ENCODE measurements around the gene LRG1. TPM values are rescaled to one million over a fixed set of nuclear protein-coding genes. Genes with fewer than 3 reads are reported as not detected.

Gene LRG1
- total and polyA plus RNA-seq, 4 donors, result 0.75 to 2.8 (median 1.4) TPM

- intact Hi-C loops (cut with DNase I), result no loop called here
- no peaks in the 10 kb centered on the region for H3K4me1 ChIP-seq (ENCODE audit: control insufficient read depth in 1 of 2, insufficient read depth in 2 of 2, low read length in 2 of 2)
- WGBS, 2 donors, result 92 to 98% methylated on average over 3 of the region's 3 CpGs
- no peaks in the 10 kb centered on the region for H3K9me3 ChIP-seq (ENCODE audit: control insufficient read depth, low read length)
- no peak for ATAC-seq (ENCODE audit: low FRiP score)
- no peak overlapping the region for H3K27ac ChIP-seq (ENCODE audit: low read depth in 1 of 2, low read length in 2 of 2)
- no peak for DNase-seq
- peaks cover 0 to 2% of the 10 kb centered on the region in 2 donors for H3K36me3 ChIP-seq (ENCODE audit: control insufficient read depth in 1 of 2, insufficient read depth in 2 of 2, low read length in 1 of 2)
- H3K4me3 ChIP-seq (ENCODE audit: low read length in 2 of 2), result no peak overlapping the region
- no peaks in the 10 kb centered on the region for H3K27me3 ChIP-seq (ENCODE audit: control insufficient read depth in 1 of 2, insufficient read depth in 2 of 2, low read length in 1 of 2)
Measured at GRCh38 chr19:4492337-4493103, 47.3 kb downstream of the LRG1 start.

DNA sequence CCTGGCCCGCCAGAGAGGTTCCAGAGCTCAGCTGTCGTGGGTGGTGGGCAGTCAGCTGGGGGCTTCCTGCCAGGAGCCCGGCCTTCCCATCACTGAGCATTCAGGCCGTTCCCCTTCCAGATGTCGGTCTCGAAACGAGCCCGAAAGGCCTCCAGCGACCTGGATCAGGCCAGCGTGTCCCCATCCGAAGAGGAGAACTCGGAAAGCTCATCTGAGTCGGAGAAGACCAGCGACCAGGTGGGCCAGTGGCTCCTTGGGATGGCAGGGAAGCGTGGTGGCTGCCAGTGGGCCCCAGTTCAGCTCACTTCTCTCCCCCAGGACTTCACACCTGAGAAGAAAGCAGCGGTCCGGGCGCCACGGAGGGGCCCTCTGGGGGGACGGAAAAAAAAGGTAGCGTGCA, 48.4 kb downstream of the LRG1 start:
- intact Hi-C loops (cut with DNase I), result no loop called here
- no peak overlapping the region for H3K27ac ChIP-seq (ENCODE audit: low read depth in 1 of 2, low read length in 2 of 2)
- no peaks in the 10 kb centered on the region for H3K9me3 ChIP-seq (ENCODE audit: control insufficient read depth, low read length)
- H3K4me3 ChIP-seq (ENCODE audit: low read length in 2 of 2), result no peak overlapping the region
- WGBS, 2 donors, result 96 to 97% methylated on average over 20 to 21 of the region's 21 CpGs
- no peaks in the 10 kb centered on the region for H3K27me3 ChIP-seq (ENCODE audit: control insufficient read depth in 1 of 2, insufficient read depth in 2 of 2, low read length in 1 of 2)
- H3K36me3 ChIP-seq (ENCODE audit: control insufficient read depth in 1 of 2, insufficient read depth in 2 of 2, low read length in 1 of 2), result peaks cover 0 to 2% of the 10 kb centered on the region in 2 donors
- no peak for ATAC-seq (ENCODE audit: low FRiP score)
- H3K4me1 ChIP-seq (ENCODE audit: control insufficient read depth in 1 of 2, insufficient read depth in 2 of 2, low read length in 2 of 2), result no peaks in the 10 kb centered on the region
- no peak for DNase-seq

DNA sequence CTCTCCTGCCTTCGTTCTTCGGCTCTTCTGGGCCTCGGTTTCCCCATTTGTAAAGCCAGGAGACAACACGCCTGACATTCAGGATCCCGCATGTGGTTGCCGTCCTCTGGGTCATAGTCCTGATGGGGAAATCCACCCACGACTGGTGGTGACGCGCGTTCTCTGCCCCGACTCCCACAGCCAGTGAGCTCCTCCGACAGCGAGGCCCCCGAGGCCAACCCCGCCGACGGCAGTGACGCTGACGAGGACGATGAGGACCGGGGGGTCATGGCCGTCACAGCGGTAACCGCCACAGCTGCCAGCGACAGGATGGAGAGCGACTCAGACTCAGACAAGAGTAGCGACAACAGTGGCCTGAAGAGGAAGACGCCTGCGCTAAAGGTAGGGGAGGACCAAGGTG, 51.3 kb downstream of the LRG1 start:
- Histone ChIP-seq H3K36me3 (ENCODE audit: control insufficient read depth in 1 of 2, insufficient read depth in 2 of 2, low read length in 1 of 2) (no peaks in the 10 kb centered on the region), H3K4me1 (ENCODE audit: control insufficient read depth in 1 of 2, insufficient read depth in 2 of 2, low read length in 2 of 2) (no peaks in the 10 kb centered on the region), H3K9me3 (ENCODE audit: control insufficient read depth, low read length) (no peaks in the 10 kb centered on the region), H3K4me3 (ENCODE audit: low read length in 2 of 2) (no peak overlapping the region), H3K27me3 (ENCODE audit: control insufficient read depth in 1 of 2, insufficient read depth in 2 of 2, low read length in 1 of 2) (no peaks in the 10 kb centered on the region), H3K27ac (ENCODE audit: low read depth in 1 of 2, low read length in 2 of 2) (no peak overlapping the region)
- intact Hi-C loops (cut with DNase I), result no loop called here
- DNase-seq (no peak), ATAC-seq (ENCODE audit: low FRiP score) (no peak)
- 94 to 95% methylated on average over 29 of the region's 29 CpGs for WGBS, 2 donors

- Histone ChIP-seq H3K4me1 (ENCODE audit: control insufficient read depth in 1 of 2, insufficient read depth in 2 of 2, low read length in 2 of 2) (no peaks in the 10 kb centered on the region), H3K36me3 (ENCODE audit: control insufficient read depth in 1 of 2, insufficient read depth in 2 of 2, low read length in 1 of 2) (no peaks in the 10 kb centered on the region), H3K27me3 (ENCODE audit: control insufficient read depth in 1 of 2, insufficient read depth in 2 of 2, low read length in 1 of 2) (no peaks in the 10 kb centered on the region), H3K4me3 (ENCODE audit: low read length in 2 of 2) (no peak overlapping the region), H3K9me3 (ENCODE audit: control insufficient read depth, low read length) (no peaks in the 10 kb centered on the region), H3K27ac (ENCODE audit: low read depth in 1 of 2, low read length in 2 of 2) (no peak overlapping the region)
- ATAC-seq (ENCODE audit: low FRiP score) (no peak), DNase-seq (no peak)
- intact Hi-C loops (cut with DNase I), result no loop called here
- 84 to 85% methylated on average over 11 of the region's 11 CpGs for WGBS, 2 donors
Measured at GRCh38 chr19:4487572-4487971, 52.3 kb downstream of the LRG1 start.

Other genes with a start within 250 kb of the LRG1 start
- gene TMIGD2, start 237.6 kb downstream of the LRG1 start, total RNA-seq, result under 1 TPM in 1 of 2 donors, not detected in 1; 0.26 TPM
- gene TMIGD2, start 237.6 kb downstream of the LRG1 start, polyA plus RNA-seq, result 1 to 10 TPM in 1 of 2 donors, under 1 TPM in 1; 0.23 to 1.4 TPM
- gene FSD1, start 235.4 kb downstream of the LRG1 start, total RNA-seq, result under 1 TPM in 1 of 2 donors, not detected in 1; 0.84 TPM
- gene FSD1, start 235.4 kb downstream of the LRG1 start, polyA plus RNA-seq, result not detected
- 1 to 10 TPM; 1.9 to 2.2 TPM for gene STAP2, start 201.2 kb downstream of the LRG1 start, total RNA-seq
- gene STAP2, start 201.2 kb downstream of the LRG1 start, polyA plus RNA-seq, result 10 to 100 TPM in 1 of 2 donors, under 1 TPM in 1; 0.13 to 27.8 TPM
- gene MPND, start 196.5 kb downstream of the LRG1 start, total RNA-seq, result 10 to 100 TPM; 13.5 to 14.3 TPM
- 10 to 100 TPM; 16.0 to 17.9 TPM for gene MPND, start 196.5 kb downstream of the LRG1 start, polyA plus RNA-seq
- 10 to 100 TPM; 66.5 to 69.7 TPM for gene SH3GL1, start 139.5 kb downstream of the LRG1 start, total RNA-seq
- gene SH3GL1, start 139.5 kb downstream of the LRG1 start, polyA plus RNA-seq, result 10 to 100 TPM; 37.7 to 48.6 TPM
- 1 to 10 TPM; 6.5 to 7.0 TPM for gene CHAF1A, start 137.4 kb downstream of the LRG1 start, total RNA-seq
- gene CHAF1A, start 137.4 kb downstream of the LRG1 start, polyA plus RNA-seq, result 1 to 10 TPM; 5.2 to 9.3 TPM
- gene UBXN6, start 82.2 kb downstream of the LRG1 start, total RNA-seq, result 10 to 100 TPM; 84.9 to 86.7 TPM
- gene UBXN6, start 82.2 kb downstream of the LRG1 start, polyA plus RNA-seq, result 100 to 1,000 TPM in 1 of 2 donors, 10 to 100 TPM in 1; 78.5 to 181 TPM
- gene HDGFL2, start 67.7 kb downstream of the LRG1 start, total RNA-seq, result 10 to 100 TPM; 23.6 to 36.1 TPM
- 10 to 100 TPM; 15.4 to 47.9 TPM for gene HDGFL2, start 67.7 kb downstream of the LRG1 start, polyA plus RNA-seq
- 1 to 10 TPM; 5.7 to 7.4 TPM for gene PLIN4, start 21.6 kb downstream of the LRG1 start, total RNA-seq
- under 1 TPM; 0.61 to 0.63 TPM for gene PLIN4, start 21.6 kb downstream of the LRG1 start, polyA plus RNA-seq
- 1 to 10 TPM; 2.0 to 3.8 TPM for gene PLIN5, start 4.8 kb downstream of the LRG1 start, total RNA-seq
- gene PLIN5, start 4.8 kb downstream of the LRG1 start, polyA plus RNA-seq, result 1 to 10 TPM in 1 of 2 donors, under 1 TPM in 1; 0.38 to 2.4 TPM
- 10 to 100 TPM; 25.6 to 32.0 TPM for gene SEMA6B, start 19.6 kb upstream of the LRG1 start, total RNA-seq
- 1 to 10 TPM in 1 of 2 donors, under 1 TPM in 1; 0.43 to 1.5 TPM for gene SEMA6B, start 19.6 kb upstream of the LRG1 start, polyA plus RNA-seq
- gene TNFAIP8L1, start 99.5 kb upstream of the LRG1 start, total RNA-seq, result 10 to 100 TPM in 1 of 2 donors, 1 to 10 TPM in 1; 5.4 to 13.5 TPM
- 1 to 10 TPM; 1.6 to 3.9 TPM for gene TNFAIP8L1, start 99.5 kb upstream of the LRG1 start, polyA plus RNA-seq
- gene MYDGF, start 130.3 kb upstream of the LRG1 start, total RNA-seq, result 10 to 100 TPM; 59.4 to 67.9 TPM
- 100 to 1,000 TPM in 1 of 2 donors, 10 to 100 TPM in 1; 69.9 to 117 TPM for gene MYDGF, start 130.3 kb upstream of the LRG1 start, polyA plus RNA-seq
- 10 to 100 TPM; 46.1 to 56.4 TPM for gene DPP9, start 183.8 kb upstream of the LRG1 start, total RNA-seq
- 10 to 100 TPM; 16.4 to 33.8 TPM for gene DPP9, start 183.8 kb upstream of the LRG1 start, polyA plus RNA-seq

Measured in aorta (tissue), 5 donors.